DND-41 (cell line): Measurements from ENCODE around the gene DDX39A.

Experiments
- EZH2 ChIP-seq: IDR thresholded peaks from 3 replicates; pipeline ENCODE4 v1.6.1; 2012; ENCODE audit warnings: borderline replicate concordance, low read depth, mild to moderate bottlenecking, moderate library complexity, low read length, inconsistent platforms; ENCODE audit not compliant: severe bottlenecking
- TF ChIP-seq, protein P1 (sequence below): IDR thresholded peaks from 2 replicates; pipeline ENCODE4 v1.5.1; 2012; ENCODE audit warnings: borderline replicate concordance, low read length, moderate library complexity, mild to moderate bottlenecking; ENCODE audit not compliant: poor library complexity, severe bottlenecking; ENCODE audit errors: extremely low read depth

- TF ChIP-seq EZH2: no peak
- TF ChIP-seq, protein P1, sequence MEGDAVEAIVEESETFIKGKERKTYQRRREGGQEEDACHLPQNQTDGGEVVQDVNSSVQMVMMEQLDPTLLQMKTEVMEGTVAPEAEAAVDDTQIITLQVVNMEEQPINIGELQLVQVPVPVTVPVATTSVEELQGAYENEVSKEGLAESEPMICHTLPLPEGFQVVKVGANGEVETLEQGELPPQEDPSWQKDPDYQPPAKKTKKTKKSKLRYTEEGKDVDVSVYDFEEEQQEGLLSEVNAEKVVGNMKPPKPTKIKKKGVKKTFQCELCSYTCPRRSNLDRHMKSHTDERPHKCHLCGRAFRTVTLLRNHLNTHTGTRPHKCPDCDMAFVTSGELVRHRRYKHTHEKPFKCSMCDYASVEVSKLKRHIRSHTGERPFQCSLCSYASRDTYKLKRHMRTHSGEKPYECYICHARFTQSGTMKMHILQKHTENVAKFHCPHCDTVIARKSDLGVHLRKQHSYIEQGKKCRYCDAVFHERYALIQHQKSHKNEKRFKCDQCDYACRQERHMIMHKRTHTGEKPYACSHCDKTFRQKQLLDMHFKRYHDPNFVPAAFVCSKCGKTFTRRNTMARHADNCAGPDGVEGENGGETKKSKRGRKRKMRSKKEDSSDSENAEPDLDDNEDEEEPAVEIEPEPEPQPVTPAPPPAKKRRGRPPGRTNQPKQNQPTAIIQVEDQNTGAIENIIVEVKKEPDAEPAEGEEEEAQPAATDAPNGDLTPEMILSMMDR: no peak
Measured at GRCh38 chr19:14412996-14413692, 6.0 kb downstream of the DDX39A start.
